Fibroblast of villous mesenchyme (primary cell): ENCODE data around the gene PIM2. TPM values are rescaled to one million over a fixed set of nuclear protein-coding genes. Genes with fewer than 3 reads are reported as not detected.

ENCODE experiments used
- DNase-seq: peaks from one replicate; pipeline ENCODE4 v3.0.0-alpha.2; 2010; ENCODE audit warnings: low read depth
- H3K4me3 ChIP-seq: 2 replicates; pipeline ENCODE4 v1.5.1; 2011; ENCODE audit warnings: low read depth, mild to moderate bottlenecking, low read length
- CTCF ChIP-seq: IDR thresholded peaks from 2 replicates; pipeline ENCODE4 v1.5.1; 2012; ENCODE audit warnings: low read depth, mild to moderate bottlenecking, low read length; ENCODE audit not compliant: insufficient read depth
- total RNA-seq: library from RNA; depleted of rRNA; stranded (reverse); fragments of >200 nt; gene quantifications from 2 replicates; pipeline ENCODE4 v1.2.3, GENCODE V29; 2012

PIM2 gene
- total RNA-seq, 1 donor: 12.5 TPM

GRCh38 chrX:48936429-48937053 lies 17.7 kb upstream of the PIM2 start:
- no peak for DNase-seq
- TF ChIP-seq CTCF: no peak

GRCh38 chrX:48935301-48935670 lies 16.5 kb upstream of the PIM2 start:
- H3K4me3 ChIP-seq: no peak overlapping the region
- no peak for DNase-seq
- TF ChIP-seq CTCF: no peak

More at GRCh38 chrX:48936429-48937053, 17.7 kb upstream of the PIM2 start:
- no peak overlapping the region for H3K4me3 ChIP-seq

GRCh38 chrX:48934581-48935300 lies 15.9 kb upstream of the PIM2 start:
- DNase-seq: no peak
- no peak overlapping the region for H3K4me3 ChIP-seq
- no peak for TF ChIP-seq CTCF

- DNase-seq: no peak
- no peak for TF ChIP-seq CTCF
- H3K4me3 ChIP-seq: no peak overlapping the region
Observed at GRCh38 chrX:48933757-48934156, 14.9 kb upstream of the PIM2 start.

- DNase-seq: no peak
- no peak for TF ChIP-seq CTCF
- no peak overlapping the region for H3K4me3 ChIP-seq
Observed at GRCh38 chrX:48927736-48928382, 9.0 kb upstream of the PIM2 start.

GRCh38 chrX:48927123-48927522 lies 8.3 kb upstream of the PIM2 start:
- no peak for DNase-seq
- no peak overlapping the region for H3K4me3 ChIP-seq
- TF ChIP-seq CTCF: no peak
